Measurements from ENCODE around the gene KIF18B.

Gene KIF18B

GRCh38 chr17:44960691-44961090 lies 13.1 kb upstream of the KIF18B start:
- no peaks in the 10 kb centered on the region for H3K36me3 Mint-ChIP-seq (ENCODE audit: low read depth)
- no peaks in the 10 kb centered on the region for H3K9me3 Mint-ChIP-seq
- H3K27ac Mint-ChIP-seq = no peak overlapping the region
- TF ChIP-seq CTCF (IDR thresholded peaks at IDR 0.05; ENCODE audit: unreplicated experiment in 3 of 3) = no peak
- H3K4me3 Mint-ChIP-seq = no peak overlapping the region
- peaks cover 12% of the 10 kb centered on the region for H3K4me1 Mint-ChIP-seq
- peaks cover 46% of the 10 kb centered on the region for H3K27me3 Mint-ChIP-seq (ENCODE audit: low read depth)

GRCh38 chr17:44959821-44960531 lies 12.4 kb upstream of the KIF18B start:
- Mint-ChIP-seq H3K27me3 (ENCODE audit: low read depth) (peaks cover 46% of the 10 kb centered on the region), H3K9me3 (no peaks in the 10 kb centered on the region), H3K36me3 (ENCODE audit: low read depth) (no peaks in the 10 kb centered on the region), H3K4me1 (peaks cover 10% of the 10 kb centered on the region), H3K4me3 (no peak overlapping the region), H3K27ac (no peak overlapping the region)
- no peak for TF ChIP-seq CTCF (IDR thresholded peaks at IDR 0.05; ENCODE audit: unreplicated experiment in 3 of 3)

GRCh38 chr17:44956998-44957981 lies 9.7 kb upstream of the KIF18B start:
- no peaks in the 10 kb centered on the region for H3K9me3 Mint-ChIP-seq
- H3K4me1 Mint-ChIP-seq = peaks cover 10% of the 10 kb centered on the region
- H3K27ac Mint-ChIP-seq = no peak overlapping the region
- no peak overlapping the region for H3K4me3 Mint-ChIP-seq
- H3K27me3 Mint-ChIP-seq (ENCODE audit: low read depth) = peaks cover 36% of the 10 kb centered on the region
- no peaks in the 10 kb centered on the region for H3K36me3 Mint-ChIP-seq (ENCODE audit: low read depth)
- TF ChIP-seq CTCF (IDR thresholded peaks at IDR 0.05; ENCODE audit: unreplicated experiment in 3 of 3) = no peak

GRCh38 chr17:44955674-44956425 lies 8.3 kb upstream of the KIF18B start:
- Mint-ChIP-seq H3K36me3 (ENCODE audit: low read depth) (no peaks in the 10 kb centered on the region), H3K9me3 (no peaks in the 10 kb centered on the region), H3K4me1 (peaks cover 10% of the 10 kb centered on the region), H3K27ac (peak overlapping the region in 1 of 3 experiments; percentile 37), H3K27me3 (ENCODE audit: low read depth) (peaks cover 29% of the 10 kb centered on the region), H3K4me3 (no peak overlapping the region)
- TF ChIP-seq CTCF (IDR thresholded peaks at IDR 0.05; ENCODE audit: unreplicated experiment in 3 of 3) = no peak

DNA sequence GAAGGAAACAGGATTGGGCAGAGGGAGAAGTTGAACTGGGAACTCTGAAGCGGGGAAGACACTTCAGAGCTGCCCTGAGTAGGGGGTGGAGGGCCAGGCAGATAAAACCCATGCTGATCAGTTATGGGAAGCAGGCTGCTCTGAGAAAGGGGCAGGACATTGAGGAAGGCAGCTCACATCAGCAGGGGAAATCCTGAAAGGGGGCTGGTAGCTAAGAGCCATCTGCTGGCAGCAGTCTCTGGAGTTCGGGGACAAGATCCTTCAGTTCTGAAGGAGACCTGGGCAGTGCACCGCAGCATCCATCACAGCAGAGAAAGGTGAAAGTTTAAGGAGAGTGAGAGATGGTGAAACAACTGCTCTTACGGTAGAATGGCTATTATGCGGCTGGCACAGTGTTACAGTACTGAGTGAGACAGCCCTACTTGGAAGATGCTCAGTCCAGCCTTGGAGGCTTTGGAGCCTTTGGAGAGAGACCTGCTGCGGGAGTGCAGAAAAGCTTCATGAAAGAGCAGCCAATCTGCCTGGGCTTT lies 5.4 kb upstream of the KIF18B start:
- Mint-ChIP-seq H3K4me3 (no peak overlapping the region), H3K36me3 (ENCODE audit: low read depth) (no peaks in the 10 kb centered on the region), H3K9me3 (no peaks in the 10 kb centered on the region), H3K4me1 (peaks cover 6% of the 10 kb centered on the region), H3K27me3 (ENCODE audit: low read depth) (peaks cover 29% of the 10 kb centered on the region), H3K27ac (no peak overlapping the region)
- no peak for TF ChIP-seq CTCF (IDR thresholded peaks at IDR 0.05; ENCODE audit: unreplicated experiment in 3 of 3)
